Muscle of leg (tissue), 11 donors: ENCODE results near the gene CPEB4. TPM values are rescaled to one million over a fixed set of nuclear protein-coding genes. Genes with fewer than 3 reads are reported as not detected.

Experiments used
- DNase-seq: peaks from one replicate; pipeline ENCODE4 v3.0.0; 2013
- H3K27ac ChIP-seq: one replicate; pipeline ENCODE4 v1.5.1; 2013; ENCODE audit warnings: mild to moderate bottlenecking, low read length, control low read depth
- H3K27me3 ChIP-seq: one replicate; pipeline ENCODE4 v1.6.1; 2013; ENCODE audit warnings: low read length; ENCODE audit not compliant: control insufficient read depth, insufficient read depth
- H3K36me3 ChIP-seq: one replicate; pipeline ENCODE4 v1.6.1; 2013; ENCODE audit warnings: low read length; ENCODE audit not compliant: control insufficient read depth, insufficient read depth
- H3K4me1 ChIP-seq: one replicate; pipeline ENCODE4 v1.6.1; 2013; ENCODE audit warnings: low read length; ENCODE audit not compliant: control insufficient read depth, insufficient read depth
- H3K4me3 ChIP-seq: one replicate; pipeline ENCODE4 v1.5.1; 2013; ENCODE audit warnings: low read length, control low read depth
- H3K9me3 ChIP-seq: replicated peaks from 2 replicates; pipeline ENCODE4 v1.6.1; 2013; ENCODE audit warnings: low read depth, low read length; ENCODE audit not compliant: control insufficient read depth
- WGBS: methylation state at CpG from one replicate; pipeline ENCODE4 v1.1.5; 2013; ENCODE audit warnings: missing lambda C conversion rate; ENCODE audit not compliant: insufficient coverage; 5-methylcytosine and 5-hydroxymethylcytosine counted together
- polyA plus RNA-seq, 8 donors: library from polyadenylated mRNA; unstranded; fragments of 120-200 nt; gene quantifications; one replicate each; pipeline versions ENCODE4 v1.2.1 to v1.2.3, GENCODE V29; 2013; ENCODE audit warnings: inconsistent platforms in 1 of 8, low replicate concordance in 1 of 8; ENCODE audit not compliant: insufficient read length in 8 of 8, insufficient read depth in 1 of 8
- total RNA-seq: library from RNA; stranded (reverse); fragments of 120-200 nt; gene quantifications from one replicate; pipeline ENCODE4 v1.2.4, GENCODE V29; 2013

CPEB4 gene
- total and polyA plus RNA-seq, 9 donors: 15.3 to 36.5 (median 22.7) TPM

DNA sequence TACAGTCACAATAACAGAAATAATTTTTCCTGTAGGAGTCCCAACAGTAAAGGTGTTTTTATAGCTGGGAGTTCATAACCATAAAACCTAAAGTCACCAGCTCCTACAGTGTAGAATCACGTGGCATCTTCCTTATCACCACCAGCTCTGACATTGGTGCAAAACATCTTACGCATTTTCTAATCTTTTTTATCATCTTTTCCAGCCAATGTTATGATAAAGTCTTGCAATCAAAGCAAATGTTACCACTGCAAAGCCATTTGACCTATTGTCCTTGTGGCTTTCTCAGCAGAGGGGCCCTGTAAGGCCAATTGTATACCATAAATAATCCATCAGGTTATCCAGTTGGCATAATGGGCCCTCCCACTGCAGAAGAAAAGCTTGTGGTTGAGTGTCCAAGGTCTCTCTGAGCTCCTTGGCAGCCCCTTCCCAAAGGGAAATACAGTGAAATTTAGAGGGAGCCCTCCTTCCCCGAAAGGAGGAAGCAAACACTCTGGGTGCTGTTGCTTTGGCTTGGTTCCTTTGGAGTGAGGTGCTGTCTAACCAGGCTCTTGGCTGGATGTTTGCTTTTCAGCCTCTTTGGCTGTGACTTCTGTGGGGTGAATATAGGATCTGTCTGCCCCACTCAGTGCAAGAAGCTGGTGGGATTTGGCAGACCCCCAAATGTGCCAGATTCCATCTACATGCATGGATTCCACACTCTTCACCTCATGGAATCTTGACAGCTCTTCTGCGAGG is 29.3 kb upstream of the CPEB4 start:
- no peak for DNase-seq
- WGBS: 80% methylated on average over 2 of the region's 4 CpGs
- Histone ChIP-seq H3K36me3 (no peaks in the 10 kb centered on the region), H3K27me3 (peaks cover 2% of the 10 kb centered on the region), H3K27ac (no peak overlapping the region), H3K4me3 (no peak overlapping the region), H3K4me1 (peaks cover 4% of the 10 kb centered on the region), H3K9me3 (no peaks in the 10 kb centered on the region)

GRCh38 chr5:173859408-173860159 is 28.6 kb upstream of the CPEB4 start:
- WGBS: 95% methylated on average over 4 of the region's 4 CpGs
- Histone ChIP-seq H3K36me3 (no peaks in the 10 kb centered on the region), H3K27me3 (peaks cover 2% of the 10 kb centered on the region), H3K4me3 (no peak overlapping the region), H3K27ac (no peak overlapping the region), H3K4me1 (peaks cover 4% of the 10 kb centered on the region), H3K9me3 (no peaks in the 10 kb centered on the region)
- DNase-seq: no peak

GRCh38 chr5:173862047-173862477 is 26.1 kb upstream of the CPEB4 start:
- Histone ChIP-seq H3K27ac (no peak overlapping the region), H3K27me3 (peaks cover 2% of the 10 kb centered on the region), H3K4me3 (no peak overlapping the region), H3K9me3 (no peaks in the 10 kb centered on the region), H3K36me3 (no peaks in the 10 kb centered on the region), H3K4me1 (peaks cover 4% of the 10 kb centered on the region)
- no peak for DNase-seq
- WGBS: 92% methylated on average over 3 of the region's 4 CpGs

DNA sequence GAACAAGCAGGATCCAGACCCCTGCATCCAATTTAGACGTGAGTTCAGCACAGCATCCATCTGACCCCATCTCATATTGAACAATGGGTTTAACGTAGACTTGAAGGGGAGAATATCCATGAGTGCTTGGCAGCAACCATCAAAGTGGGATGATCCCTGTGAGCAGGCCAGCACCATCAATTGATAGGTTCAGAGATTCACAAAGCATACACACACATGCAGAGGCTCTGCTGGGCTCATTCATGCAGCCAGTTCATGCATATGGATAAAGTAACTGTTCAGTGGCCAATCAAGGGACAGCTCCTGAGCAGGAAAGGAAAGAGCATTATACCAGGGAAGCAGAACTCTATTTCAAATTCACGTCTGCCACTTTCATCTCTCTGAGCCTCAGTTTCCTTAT is 24.8 kb upstream of the CPEB4 start:
- H3K4me3 ChIP-seq: no peak overlapping the region
- H3K9me3 ChIP-seq: peaks cover 2% of the 10 kb centered on the region
- no peak for DNase-seq
- no peaks in the 10 kb centered on the region for H3K36me3 ChIP-seq
- no CpG with 5 or more reads among the region's 3 CpGs for WGBS
- H3K4me1 ChIP-seq: peaks cover 4% of the 10 kb centered on the region
- peaks cover 2% of the 10 kb centered on the region for H3K27me3 ChIP-seq
- no peak overlapping the region for H3K27ac ChIP-seq

GRCh38 chr5:173864126-173865050 is 23.8 kb upstream of the CPEB4 start:
- H3K27me3 ChIP-seq: no peaks in the 10 kb centered on the region
- no peak overlapping the region for H3K27ac ChIP-seq
- no peaks in the 10 kb centered on the region for H3K4me1 ChIP-seq
- no peak for DNase-seq
- no peaks in the 10 kb centered on the region for H3K36me3 ChIP-seq
- H3K9me3 ChIP-seq: peaks cover 2% of the 10 kb centered on the region
- no peak overlapping the region for H3K4me3 ChIP-seq
- 78% methylated on average over 6 of the region's 10 CpGs for WGBS

DNA sequence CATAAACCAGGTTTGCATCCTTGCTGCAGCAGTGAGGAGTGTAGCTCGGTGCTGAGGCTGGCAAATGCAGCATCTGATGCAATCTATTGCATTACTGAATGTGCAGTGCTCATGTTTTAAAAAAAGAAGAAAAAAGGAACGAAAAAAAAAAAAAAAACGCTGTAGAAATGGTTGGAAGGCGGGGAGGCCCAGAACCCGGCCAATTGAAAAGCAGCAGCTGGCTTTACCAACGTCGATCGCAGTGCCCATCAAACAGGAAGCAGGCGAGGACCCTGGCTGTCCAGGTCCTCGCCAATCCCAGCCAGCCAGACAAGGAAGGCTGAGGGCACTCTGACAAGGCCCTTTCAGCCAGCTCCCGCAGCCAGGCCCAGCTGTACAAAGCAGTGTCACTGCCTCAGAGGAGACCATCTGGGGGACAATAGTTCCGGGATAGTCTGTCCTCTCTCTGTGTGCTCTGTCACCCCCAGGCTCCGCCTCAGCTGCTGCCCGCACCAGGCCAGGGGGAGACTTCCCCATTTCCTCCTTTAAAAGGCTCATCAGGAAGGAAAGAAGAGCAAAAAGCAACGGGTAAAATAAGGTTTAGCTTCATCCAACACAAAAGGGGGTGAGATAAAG is 21.8 kb upstream of the CPEB4 start:
- Histone ChIP-seq H3K9me3 (peaks cover 2% of the 10 kb centered on the region), H3K27ac (peak overlapping the region; percentile 42), H3K27me3 (no peaks in the 10 kb centered on the region), H3K36me3 (no peaks in the 10 kb centered on the region), H3K4me1 (no peaks in the 10 kb centered on the region), H3K4me3 (no peak overlapping the region)
- WGBS: 74% methylated on average over 10 of the region's 15 CpGs
- peak; percentile 40 for DNase-seq

DNA sequence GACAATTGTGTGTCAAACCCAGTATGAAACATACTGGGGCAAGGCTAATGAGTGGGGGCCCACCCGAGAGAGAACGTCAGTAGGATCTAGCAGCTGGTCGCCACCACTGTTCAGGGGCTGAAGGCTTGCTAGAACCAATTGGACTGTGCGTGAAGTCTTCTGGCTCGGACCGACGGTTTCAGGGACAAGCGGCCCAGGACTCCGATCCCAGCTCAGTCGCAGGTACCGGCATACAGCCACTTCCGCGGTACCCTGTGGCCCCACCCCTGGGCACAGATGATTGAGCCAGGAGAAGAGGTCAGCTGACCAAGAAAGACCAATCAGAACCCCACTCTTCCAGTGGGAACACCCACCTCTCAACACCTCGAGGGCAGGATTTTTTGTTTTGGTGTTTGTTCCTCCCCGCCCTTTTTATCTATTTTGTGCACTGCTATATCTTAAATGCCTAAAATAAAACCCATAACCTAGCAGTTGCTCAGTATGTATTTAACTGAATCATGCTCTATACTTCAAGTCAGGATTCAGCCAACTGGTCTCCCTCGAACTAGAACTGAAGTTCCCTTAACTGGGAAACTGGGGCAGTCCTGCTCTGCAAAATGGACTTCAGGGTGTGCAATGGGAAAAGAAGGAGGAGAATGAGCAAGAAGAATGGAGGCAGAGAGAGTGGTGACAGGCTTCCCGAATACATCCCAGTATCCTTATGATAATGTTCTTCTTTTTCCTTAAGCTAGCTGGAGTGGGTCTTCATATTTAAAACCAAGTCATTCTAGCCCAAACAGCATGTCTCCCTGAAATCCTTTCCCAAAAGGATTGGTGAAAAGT is 21.1 kb upstream of the CPEB4 start:
- no peak overlapping the region for H3K27ac ChIP-seq
- H3K9me3 ChIP-seq: peaks cover 2% of the 10 kb centered on the region
- WGBS: 92% methylated on average over 10 of the region's 17 CpGs
- no peaks in the 10 kb centered on the region for H3K36me3 ChIP-seq
- no peak for DNase-seq
- no peak overlapping the region for H3K4me3 ChIP-seq
- H3K27me3 ChIP-seq: no peaks in the 10 kb centered on the region
- H3K4me1 ChIP-seq: no peaks in the 10 kb centered on the region

- Histone ChIP-seq H3K4me1 (no peaks in the 10 kb centered on the region), H3K4me3 (no peak overlapping the region), H3K27ac (no peak overlapping the region), H3K27me3 (no peaks in the 10 kb centered on the region), H3K9me3 (peaks cover 2% of the 10 kb centered on the region), H3K36me3 (no peaks in the 10 kb centered on the region)
- 84% methylated on average over 4 of the region's 7 CpGs for WGBS
- no peak for DNase-seq
Measured at GRCh38 chr5:173868096-173868880, 19.9 kb upstream of the CPEB4 start.
